IMR-90 (cell line): Measurements from ENCODE around the gene FOXR1. TPM values are rescaled to one million over a fixed set of nuclear protein-coding genes. Genes with fewer than 3 reads are reported as not detected.

ENCODE experiments used
- ATAC-seq: fragments of 200-7000 bp; cut with Tn5 transposase; 2 replicates; pipeline ENCODE4 v1.9.1; 2020; ENCODE audit warnings: low read depth, mild to moderate bottlenecking, moderate library complexity
- BruUV-seq: library from RNA; stranded (reverse); fragments of 400-500 nt; replicated peaks from 2 replicates; lab custom pipeline; 2021; lab: Mats Ljungman, UMichigan
- CTCF ChIA-PET: fragments of 300-600 bp; formaldehyde crosslinking; extraction: SDS; loops from one replicate; lab custom pipeline; 2021; ENCODE audit warnings: antibody characterized with exemption; lab: Yijun Ruan, JAX
- POLR2A ChIA-PET: fragments of 300-600 bp; sonication (Branson Sonifier 250); formaldehyde crosslinking; loops from one replicate; lab custom pipeline; 2022; ENCODE audit warnings: antibody characterized with exemption; ENCODE audit not compliant: unreplicated experiment; lab: Charles Lee
- DNase-seq: peaks from one replicate; pipeline ENCODE4 v3.0.0; 2013
- H2AFZ ChIP-seq: replicated peaks from 2 replicates; pipeline ENCODE3; 2013; ENCODE audit warnings: low read length, mild to moderate bottlenecking; ENCODE audit not compliant: poor library complexity
- H2AK5ac ChIP-seq: 2 replicates; pipeline ENCODE4 v1.6.1; 2013; ENCODE audit warnings: low read depth, low read length, inconsistent platforms
- H2AK9ac ChIP-seq: replicated peaks from 2 replicates; pipeline ENCODE3; 2013; ENCODE audit warnings: mild to moderate bottlenecking, low read depth, low read length, moderate library complexity; ENCODE audit not compliant: poor library complexity
- H2BK120ac ChIP-seq: 2 replicates; pipeline ENCODE4 v1.6.1; 2013; ENCODE audit warnings: low read depth, low read length, inconsistent platforms
- H2BK15ac ChIP-seq: 3 replicates; pipeline ENCODE4 v1.6.1; 2013; ENCODE audit warnings: low read depth, low read length, inconsistent platforms
- H2BK20ac ChIP-seq: 2 replicates; pipeline ENCODE4 v1.6.1; 2013; ENCODE audit warnings: low read depth, mild to moderate bottlenecking, inconsistent platforms, low read length, moderate library complexity
- H2BK5ac ChIP-seq: 2 replicates; pipeline ENCODE4 v1.6.1; 2013; ENCODE audit warnings: mild to moderate bottlenecking, low read depth, low read length, inconsistent platforms; ENCODE audit not compliant: poor library complexity, severe bottlenecking
- H3K14ac ChIP-seq: replicated peaks from 2 replicates; pipeline ENCODE4 v1.6.1; 2013; ENCODE audit warnings: low read depth, low read length, inconsistent platforms
- H3K18ac ChIP-seq: 2 replicates; pipeline ENCODE4 v1.6.1; 2013; ENCODE audit warnings: low read depth, low read length, control low read depth
- H3K23ac ChIP-seq: 2 replicates; pipeline ENCODE4 v1.6.1; 2013; ENCODE audit warnings: low read depth, low read length, inconsistent platforms
- H3K27ac ChIP-seq: 2 replicates; pipeline ENCODE4 v1.5.1; 2013; ENCODE audit warnings: mild to moderate bottlenecking, control low read depth, low read length; ENCODE audit not compliant: insufficient read depth
- H3K27me3 ChIP-seq: 2 replicates; pipeline ENCODE4 v1.6.1; 2013; ENCODE audit warnings: low read length; ENCODE audit not compliant: control insufficient read depth, insufficient read depth
- H3K36me3 ChIP-seq: 2 replicates; pipeline ENCODE4 v1.6.1; 2013; ENCODE audit warnings: low read length, mixed read lengths; ENCODE audit not compliant: control insufficient read depth, insufficient read depth
- H3K4ac ChIP-seq: 2 replicates; pipeline ENCODE4 v1.6.1; 2013; ENCODE audit warnings: low read depth, low read length, inconsistent platforms
- H3K4me1 ChIP-seq: 2 replicates; pipeline ENCODE4 v1.6.1; 2013; ENCODE audit warnings: low read length, mixed read lengths; ENCODE audit not compliant: control insufficient read depth, insufficient read depth
- H3K4me2 ChIP-seq: 2 replicates; pipeline ENCODE4 v1.6.1; 2013; ENCODE audit warnings: low read depth, mild to moderate bottlenecking, control low read depth, low read length, moderate library complexity
- H3K4me3 ChIP-seq: 2 replicates; pipeline ENCODE4 v1.5.1; 2013; ENCODE audit warnings: low read depth, mild to moderate bottlenecking, control low read depth, low read length, moderate library complexity; ENCODE audit not compliant: insufficient read depth
- H3K56ac ChIP-seq: 2 replicates; pipeline ENCODE4 v1.6.1; 2013; ENCODE audit warnings: low read length, inconsistent platforms; ENCODE audit not compliant: insufficient read depth; ENCODE audit errors: extremely low read depth
- H3K79me1 ChIP-seq, 2 experiments: 2 replicates each; pipeline ENCODE4 v1.6.1; 2013; ENCODE audit warnings: low read length in 2 of 2, inconsistent platforms in 1 of 2, low read depth in 1 of 2
- H3K9ac ChIP-seq: 2 replicates; pipeline ENCODE4 v1.6.1; 2013; ENCODE audit warnings: low read depth, low read length, control low read depth
- H3K9me1 ChIP-seq: 2 replicates; pipeline ENCODE4 v1.6.1; 2013; ENCODE audit warnings: low read length, inconsistent platforms; ENCODE audit not compliant: insufficient read depth
- H3K9me3 ChIP-seq: 2 replicates; pipeline ENCODE4 v1.6.1; 2013; ENCODE audit warnings: low read length; ENCODE audit not compliant: control insufficient read depth, insufficient read depth
- H4K20me1 ChIP-seq: 2 replicates; pipeline ENCODE4 v1.6.1; 2013; ENCODE audit warnings: low read length, inconsistent platforms; ENCODE audit not compliant: insufficient read depth
- H4K5ac ChIP-seq: 2 replicates; pipeline ENCODE4 v1.6.1; 2013; ENCODE audit warnings: mild to moderate bottlenecking, low read depth, low read length, control low read depth
- H4K8ac ChIP-seq, 2 experiments: 2 replicates each; pipeline ENCODE4 v1.6.1; 2013; ENCODE audit warnings: low read depth in 2 of 2, low read length in 2 of 2, control low read depth in 1 of 2, inconsistent platforms in 1 of 2
- H4K91ac ChIP-seq: 2 replicates; pipeline ENCODE4 v1.6.1; 2013; ENCODE audit warnings: low read depth, low read length, inconsistent platforms; ENCODE audit not compliant: insufficient read depth
- BHLHE40 ChIP-seq: fragments of 150-350 bp; IDR thresholded peaks from 2 replicates; pipeline ENCODE4 v1.6.1; 2016; ENCODE audit warnings: mild to moderate bottlenecking, low read depth, low read length
- CEBPB ChIP-seq: IDR thresholded peaks from 2 replicates; pipeline ENCODE4 v1.6.1; 2012; ENCODE audit warnings: low read depth, low read length, improper control_type of control experiment
- CHD1 ChIP-seq: IDR thresholded peaks from 2 replicates; pipeline ENCODE4 v1.6.1; 2012; ENCODE audit warnings: low read depth, low read length, improper control_type of control experiment
- FOS ChIP-seq: fragments of 150-350 bp; IDR thresholded peaks from 2 replicates; pipeline ENCODE4 v1.6.1; 2016; ENCODE audit warnings: low read depth, low read length
- MAZ ChIP-seq: IDR thresholded peaks from 2 replicates; pipeline ENCODE4 v1.6.1; 2012; ENCODE audit warnings: low read depth, mild to moderate bottlenecking, low read length, improper control_type of control experiment, moderate library complexity, borderline replicate concordance
- MXI1 ChIP-seq: IDR thresholded peaks from 2 replicates; pipeline ENCODE4 v1.6.1; 2012; ENCODE audit warnings: low read depth, mild to moderate bottlenecking, low read length, moderate library complexity, borderline replicate concordance
- NFE2L2 ChIP-seq: fragments of 150-350 bp; IDR thresholded peaks from 2 replicates; pipeline ENCODE4 v1.6.1; 2016; ENCODE audit warnings: low read depth, mild to moderate bottlenecking, low read length
- POLR2A ChIP-seq: IDR thresholded peaks from 2 replicates; pipeline ENCODE4 v1.6.1; 2012; ENCODE audit warnings: mild to moderate bottlenecking, low read depth, low read length
- RAD21 ChIP-seq: IDR thresholded peaks from 2 replicates; pipeline ENCODE4 v1.6.1; 2012; ENCODE audit warnings: low read length, improper control_type of control experiment
- RCOR1 ChIP-seq: IDR thresholded peaks from 2 replicates; pipeline ENCODE4 v1.6.1; 2012; ENCODE audit warnings: mild to moderate bottlenecking, low read length, improper control_type of control experiment; ENCODE audit not compliant: insufficient replicate concordance
- RFX5 ChIP-seq: IDR thresholded peaks from 2 replicates; pipeline ENCODE4 v1.8.0; 2012; ENCODE audit warnings: low read depth, mild to moderate bottlenecking, low read length, moderate library complexity
- SMC3 ChIP-seq: fragments of 150-350 bp; IDR thresholded peaks from 2 replicates; pipeline ENCODE4 v1.6.1; 2016; ENCODE audit warnings: low read depth, mild to moderate bottlenecking, antibody characterized with exemption, low read length, moderate library complexity
- WGBS, 2 experiments: methylation state at CpG; one replicate each; pipeline versions ENCODE4 v1.1.5 to v1.1.7; 2013; ENCODE audit warnings: missing lambda C conversion rate in 2 of 2; ENCODE audit not compliant: insufficient read length in 1 of 2; ENCODE audit errors: extremely low coverage in 2 of 2; 5-methylcytosine and 5-hydroxymethylcytosine counted together
- dilution Hi-C: fragments of 300-500 bp; cut with HindIII; formaldehyde crosslinking; loops from one replicate; pipeline ENCODE4 v1.14.3; 2018; ENCODE audit warnings: low sequenced_read_pairs; ENCODE audit not compliant: unreplicated experiment
- in situ Hi-C: fragments of 300-500 bp; cut with MboI; formaldehyde crosslinking; loops from 3 replicates; pipeline ENCODE4 v1.14.3; 2019; ENCODE audit warnings: low sequenced_read_pairs, inconsistent platforms, mixed read lengths
- intact Hi-C: fragments of 100-400 bp; cut with micrococcal nuclease; formaldehyde crosslinking; loops from 2 replicates; pipeline ENCODE4 v1.10.0; 2022
- polyA plus RNA-seq, 3 experiments: library from polyadenylated mRNA; depleted of rRNA; stranded (reverse); fragments of >200 nt; gene quantifications; 2 replicates each; pipeline ENCODE4 v1.2.3, GENCODE V29; 2012; ENCODE audit warnings: low replicate concordance in 1 of 3
- total RNA-seq: library from RNA; depleted of rRNA; stranded (reverse); fragments of >200 nt; gene quantifications from 2 replicates; pipeline ENCODE4 v1.2.3, GENCODE V29; 2012
- TF ChIP-seq, protein P1 (sequence below): fragments of 150-350 bp; IDR thresholded peaks from 2 replicates; pipeline ENCODE4 v1.6.1; 2017; ENCODE audit warnings: mild to moderate bottlenecking, antibody characterized with exemption, low read length, low read depth
- TF ChIP-seq, protein P2 (sequence below): conservative IDR thresholded peaks from 2 replicates; pipeline ENCODE4 v1.5.1; 2012; ENCODE audit warnings: mild to moderate bottlenecking, low read depth, low read length, improper control_type of control experiment

The FOXR1 gene
- total and polyA plus RNA-seq, 2 of the 4 experiments (the other 2 are of a cell fraction): not detected

DNA sequence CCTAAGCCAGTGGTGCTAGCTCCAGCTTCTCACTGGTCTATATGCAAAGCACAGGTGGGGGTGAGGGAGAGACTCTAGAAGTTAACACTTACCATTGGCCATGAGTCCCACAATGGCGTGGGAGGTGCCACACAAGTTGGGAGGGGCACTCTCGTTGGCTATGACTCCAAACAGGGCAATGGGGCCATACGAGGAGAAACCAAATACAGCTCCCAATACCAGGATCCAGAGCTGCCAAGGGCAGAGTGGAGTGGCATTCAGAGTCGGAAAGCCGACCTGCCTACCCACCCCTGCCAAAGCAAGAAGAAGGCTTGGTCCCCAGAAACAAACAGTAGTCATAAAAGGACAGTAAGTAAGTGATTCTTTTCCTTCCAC, 53.5 kb downstream of the FOXR1 start:
- no peak overlapping the region for H3K9ac ChIP-seq
- H3K9me1 ChIP-seq: peaks cover 1% of the 10 kb centered on the region
- no TSS peak for BruUV-seq
- intact Hi-C loops (no loop called here), dilution Hi-C loops (no loop called here), in situ Hi-C loops (no loop called here)
- peaks cover 2% of the 10 kb centered on the region; the same call in 1 of the 2 replicates for H4K20me1 ChIP-seq
- H3K4me2 ChIP-seq: no peak overlapping the region
- H4K91ac ChIP-seq: no peak overlapping the region
- TF ChIP-seq, protein P1, sequence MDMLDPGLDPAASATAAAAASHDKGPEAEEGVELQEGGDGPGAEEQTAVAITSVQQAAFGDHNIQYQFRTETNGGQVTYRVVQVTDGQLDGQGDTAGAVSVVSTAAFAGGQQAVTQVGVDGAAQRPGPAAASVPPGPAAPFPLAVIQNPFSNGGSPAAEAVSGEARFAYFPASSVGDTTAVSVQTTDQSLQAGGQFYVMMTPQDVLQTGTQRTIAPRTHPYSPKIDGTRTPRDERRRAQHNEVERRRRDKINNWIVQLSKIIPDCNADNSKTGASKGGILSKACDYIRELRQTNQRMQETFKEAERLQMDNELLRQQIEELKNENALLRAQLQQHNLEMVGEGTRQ: no peak
- TF ChIP-seq NFE2L2: no peak
- TF ChIP-seq MXI1: no peak
- TF ChIP-seq RFX5: no peak
- no peak for TF ChIP-seq BHLHE40
- TF ChIP-seq, protein P2, sequence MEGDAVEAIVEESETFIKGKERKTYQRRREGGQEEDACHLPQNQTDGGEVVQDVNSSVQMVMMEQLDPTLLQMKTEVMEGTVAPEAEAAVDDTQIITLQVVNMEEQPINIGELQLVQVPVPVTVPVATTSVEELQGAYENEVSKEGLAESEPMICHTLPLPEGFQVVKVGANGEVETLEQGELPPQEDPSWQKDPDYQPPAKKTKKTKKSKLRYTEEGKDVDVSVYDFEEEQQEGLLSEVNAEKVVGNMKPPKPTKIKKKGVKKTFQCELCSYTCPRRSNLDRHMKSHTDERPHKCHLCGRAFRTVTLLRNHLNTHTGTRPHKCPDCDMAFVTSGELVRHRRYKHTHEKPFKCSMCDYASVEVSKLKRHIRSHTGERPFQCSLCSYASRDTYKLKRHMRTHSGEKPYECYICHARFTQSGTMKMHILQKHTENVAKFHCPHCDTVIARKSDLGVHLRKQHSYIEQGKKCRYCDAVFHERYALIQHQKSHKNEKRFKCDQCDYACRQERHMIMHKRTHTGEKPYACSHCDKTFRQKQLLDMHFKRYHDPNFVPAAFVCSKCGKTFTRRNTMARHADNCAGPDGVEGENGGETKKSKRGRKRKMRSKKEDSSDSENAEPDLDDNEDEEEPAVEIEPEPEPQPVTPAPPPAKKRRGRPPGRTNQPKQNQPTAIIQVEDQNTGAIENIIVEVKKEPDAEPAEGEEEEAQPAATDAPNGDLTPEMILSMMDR: no peak
- no peak for TF ChIP-seq SMC3
- no peak for TF ChIP-seq CEBPB
- no peak for TF ChIP-seq RAD21
- TF ChIP-seq RCOR1: no peak
- TF ChIP-seq FOS: no peak
- TF ChIP-seq CHD1: no peak
- TF ChIP-seq POLR2A: no peak
- no peak for TF ChIP-seq MAZ
- H3K9me3 ChIP-seq: no peaks in the 10 kb centered on the region
- no peak overlapping the region for H4K8ac ChIP-seq
- no peak overlapping the region for H2BK120ac ChIP-seq
- H3K27me3 ChIP-seq: no peaks in the 10 kb centered on the region
- POLR2A ChIA-PET: no interaction called here
- no peak overlapping the region for H3K14ac ChIP-seq
- H3K4me1 ChIP-seq: peaks cover 1% of the 10 kb centered on the region
- H3K23ac ChIP-seq: no peak overlapping the region
- H2BK5ac ChIP-seq: no peak overlapping the region
- no peak overlapping the region for H3K4me3 ChIP-seq
- no peak overlapping the region for H2AFZ ChIP-seq
- H3K79me1 ChIP-seq: peaks cover 14 to 49% of the 10 kb centered on the region in 2 experiments
- H2AK9ac ChIP-seq: no peak overlapping the region
- DNase-seq: no peak
- ATAC-seq: no peak
- CTCF ChIA-PET: no interaction called here
- H3K36me3 ChIP-seq: peaks cover 26% of the 10 kb centered on the region
- no peak overlapping the region for H4K5ac ChIP-seq
- H3K4ac ChIP-seq: no peak overlapping the region
- no peak overlapping the region for H3K27ac ChIP-seq
- H3K56ac ChIP-seq: no peak overlapping the region
- H3K18ac ChIP-seq: no peak overlapping the region
- WGBS, 2 experiments: 100% methylated on average over 1 of the region's 5 CpGs; no CpG with 5 or more reads in 1 of the 2 experiments
- no peak overlapping the region for H2BK15ac ChIP-seq
- H2AK5ac ChIP-seq: no peak overlapping the region
- H2BK20ac ChIP-seq: no peak overlapping the region
